H9 (cell line): Measurements from ENCODE around the gene TMEM164. TPM values are rescaled to one million over a fixed set of nuclear protein-coding genes. Genes with fewer than 3 reads are reported as not detected.

Experiments used
- DNase-seq: peaks from one replicate; pipeline ENCODE4 v3.0.0-alpha.2; 2017
- H2AFZ ChIP-seq: one replicate; pipeline ENCODE4 v1.6.1; 2013; ENCODE audit warnings: mild to moderate bottlenecking, low read length, control low read depth, moderate library complexity
- H2AK5ac ChIP-seq: 2 replicates; pipeline ENCODE4 v1.6.1; 2013; ENCODE audit warnings: low read length, control low read depth, mixed read lengths; ENCODE audit not compliant: insufficient read length
- H2BK120ac ChIP-seq: one replicate; pipeline ENCODE4 v1.6.1; 2013; ENCODE audit warnings: low read depth, mild to moderate bottlenecking, low read length, control low read depth, inconsistent platforms; ENCODE audit not compliant: poor library complexity, severe bottlenecking
- H2BK12ac ChIP-seq: 2 replicates; pipeline ENCODE4 v1.6.1; 2013; ENCODE audit warnings: low read length, control low read depth, mixed read lengths, low read depth; ENCODE audit not compliant: insufficient read length
- H2BK15ac ChIP-seq: 2 replicates; pipeline ENCODE4 v1.6.1; 2013; ENCODE audit warnings: low read depth, low read length, control low read depth
- H2BK20ac ChIP-seq: one replicate; pipeline ENCODE4 v1.6.1; 2013; ENCODE audit warnings: low read depth, mild to moderate bottlenecking, low read length, control low read depth, inconsistent platforms; ENCODE audit not compliant: poor library complexity, severe bottlenecking
- H2BK5ac ChIP-seq: 2 replicates; pipeline ENCODE4 v1.6.1; 2013; ENCODE audit warnings: low read length, control low read depth, mixed read lengths; ENCODE audit not compliant: insufficient read length
- H3K14ac ChIP-seq: 2 replicates; pipeline ENCODE4 v1.6.1; 2013; ENCODE audit warnings: low read length, control low read depth; ENCODE audit not compliant: insufficient read depth
- H3K18ac ChIP-seq: 2 replicates; pipeline ENCODE4 v1.6.1; 2013; ENCODE audit warnings: low read depth, mild to moderate bottlenecking, mixed read lengths, low read length, control low read depth; ENCODE audit not compliant: insufficient read length
- H3K23ac ChIP-seq: 2 replicates; pipeline ENCODE4 v1.6.1; 2013; ENCODE audit warnings: low read length, control low read depth, mixed read lengths, low read depth; ENCODE audit not compliant: insufficient read length
- H3K23me2 ChIP-seq: 2 replicates; pipeline ENCODE4 v1.6.1; 2013; ENCODE audit warnings: low read depth, mild to moderate bottlenecking, mixed read lengths, low read length, control low read depth; ENCODE audit not compliant: insufficient read length, poor library complexity, severe bottlenecking
- H3K27ac ChIP-seq: 2 replicates; pipeline ENCODE4 v1.5.1; 2013; ENCODE audit warnings: low read length, control low read depth, mixed read lengths, low read depth; ENCODE audit not compliant: insufficient read length
- H3K27me3 ChIP-seq: 2 replicates; pipeline ENCODE4 v1.6.1; 2013; ENCODE audit warnings: low read length, control low read depth, inconsistent platforms; ENCODE audit not compliant: insufficient read depth
- H3K4ac ChIP-seq: 2 replicates; pipeline ENCODE4 v1.6.1; 2013; ENCODE audit warnings: low read depth, mild to moderate bottlenecking, control low read depth, inconsistent platforms, low read length, moderate library complexity
- H3K4me1 ChIP-seq: 2 replicates; pipeline ENCODE4 v1.6.1; 2013; ENCODE audit warnings: low read length, control low read depth, inconsistent platforms; ENCODE audit not compliant: insufficient read depth
- H3K4me2 ChIP-seq: 2 replicates; pipeline ENCODE4 v1.6.1; 2013; ENCODE audit warnings: low read length, control low read depth, mixed read lengths; ENCODE audit not compliant: insufficient read length, insufficient read depth
- H3K56ac ChIP-seq: 2 replicates; pipeline ENCODE4 v1.6.1; 2013; ENCODE audit warnings: low read depth, mild to moderate bottlenecking, mixed read lengths, low read length, control low read depth; ENCODE audit not compliant: insufficient read length
- H3K79me1 ChIP-seq: 2 replicates; pipeline ENCODE4 v1.6.1; 2013; ENCODE audit warnings: low read depth, mild to moderate bottlenecking, moderate library complexity, low read length, control low read depth, inconsistent platforms; ENCODE audit not compliant: insufficient read depth, poor library complexity, severe bottlenecking
- H3K79me2 ChIP-seq: 2 replicates; pipeline ENCODE4 v1.6.1; 2013; ENCODE audit warnings: low read length, control low read depth, inconsistent platforms; ENCODE audit not compliant: insufficient read depth
- H3K9ac ChIP-seq: 2 replicates; pipeline ENCODE4 v1.6.1; 2013; ENCODE audit warnings: low read length, control low read depth, mixed read lengths; ENCODE audit not compliant: insufficient read length; ENCODE audit errors: extremely low read depth
- H3K9me3 ChIP-seq: one replicate; pipeline ENCODE4 v1.6.1; 2013; ENCODE audit warnings: low read depth, low read length, inconsistent platforms; ENCODE audit not compliant: control insufficient read depth
- H3T11ph ChIP-seq: one replicate; pipeline ENCODE4 v1.6.1; 2013; ENCODE audit warnings: mild to moderate bottlenecking, low read length, control low read depth, inconsistent platforms
- H4K20me1 ChIP-seq: one replicate; pipeline ENCODE4 v1.6.1; 2013; ENCODE audit not compliant: control insufficient read depth, insufficient read length, insufficient read depth
- H4K5ac ChIP-seq: 2 replicates; pipeline ENCODE4 v1.6.1; 2013; ENCODE audit warnings: low read depth, mild to moderate bottlenecking, mixed read lengths, low read length, control low read depth; ENCODE audit not compliant: insufficient read length
- H4K8ac ChIP-seq: replicated peaks from 2 replicates; pipeline ENCODE4 v1.6.1; 2013; ENCODE audit warnings: low read length, control low read depth, mixed read lengths, low read depth; ENCODE audit not compliant: insufficient read length
- H4K91ac ChIP-seq: 2 replicates; pipeline ENCODE4 v1.6.1; 2013; ENCODE audit warnings: low read depth, mild to moderate bottlenecking, moderate library complexity, mixed read lengths, low read length, control low read depth; ENCODE audit not compliant: insufficient read length
- H3K27ac Mint-ChIP-seq, 3 experiments: 2 replicates in 2 of 3; 3 replicates in 1 of 3; pipeline ENCODE4 v1.8.0; 2020 to 2021; ENCODE audit warnings: mixed read lengths in 3 of 3, mild to moderate bottlenecking in 1 of 3, moderate library complexity in 1 of 3
- H3K27me3 Mint-ChIP-seq: 2 replicates; pipeline ENCODE4 v1.8.0; 2021; ENCODE audit warnings: low read depth, mild to moderate bottlenecking, moderate library complexity, mixed read lengths
- H3K36me3 Mint-ChIP-seq, 3 experiments: 2 replicates in 2 of 3; 3 replicates in 1 of 3; pipeline ENCODE4 v1.8.0; 2020 to 2021; ENCODE audit warnings: low read depth in 3 of 3, mixed read lengths in 3 of 3; ENCODE audit not compliant: insufficient read depth in 1 of 3
- H3K4me1 Mint-ChIP-seq, 2 experiments: 2 replicates each; pipeline ENCODE4 v1.8.0; 2020; ENCODE audit warnings: mixed read lengths in 2 of 2
- H3K4me3 Mint-ChIP-seq, 2 experiments: 2 replicates in 1 of 2; 3 replicates in 1 of 2; pipeline ENCODE4 v1.8.0; 2020 to 2021; ENCODE audit warnings: mild to moderate bottlenecking in 2 of 2, mixed read lengths in 2 of 2, moderate library complexity in 1 of 2
- H3K9me3 Mint-ChIP-seq, 2 experiments: 2 replicates in 1 of 2; 3 replicates in 1 of 2; pipeline ENCODE4 v1.8.0; 2020; ENCODE audit warnings: mild to moderate bottlenecking in 2 of 2, mixed read lengths in 2 of 2, moderate library complexity in 1 of 2
- CTCF ChIP-seq: fragments of 200-600 bp; sonication (generic); conservative IDR thresholded peaks from 3 replicates; pipeline ENCODE4 v1.8.0; 2021; ENCODE audit warnings: antibody characterized with exemption, mild to moderate bottlenecking
- WGBS: extraction: QIAGEN DNeasy Blood & Tissue Kit; methylation state at CpG from one replicate; pipeline ENCODE4 v1.1.7; 2013; ENCODE audit warnings: missing lambda C conversion rate, low lambda C conversion rate, mixed read lengths; ENCODE audit not compliant: insufficient read length; ENCODE audit errors: extremely low coverage; 5-methylcytosine and 5-hydroxymethylcytosine counted together
- total RNA-seq: library from RNA; stranded (reverse); gene quantifications from 2 replicates; pipeline ENCODE4 v1.2.1, GENCODE V29; 2021

Gene TMEM164
- total RNA-seq, 1 experiment from 2014 or later = 30.4 TPM

GRCh38 chrX:110212299-110212698 lies 209.4 kb downstream of the TMEM164 start:
- no peaks in the 10 kb centered on the region for H3K9me3 ChIP-seq
- no peak overlapping the region for H3K23ac ChIP-seq
- H4K20me1 ChIP-seq = no peaks in the 10 kb centered on the region
- no peaks in the 10 kb centered on the region for H3K79me2 ChIP-seq
- no peak overlapping the region for H3T11ph ChIP-seq
- no peaks in the 10 kb centered on the region for H3K79me1 ChIP-seq
- no peaks in the 10 kb centered on the region for H3K27me3 Mint-ChIP-seq
- H3K4me2 ChIP-seq = no peak overlapping the region
- H3K4me3 Mint-ChIP-seq = no peak overlapping the region
- no peak overlapping the region for H3K27ac ChIP-seq
- H4K8ac ChIP-seq = no peak overlapping the region
- H2AK5ac ChIP-seq = no peak overlapping the region
- H3K56ac ChIP-seq = no peak overlapping the region
- H3K4me1 Mint-ChIP-seq = peaks cover 8 to 13% of the 10 kb centered on the region in 2 experiments
- no peak overlapping the region for H2BK12ac ChIP-seq
- no peak overlapping the region for H2BK120ac ChIP-seq
- no peaks in the 10 kb centered on the region for H3K9me3 Mint-ChIP-seq
- no peak overlapping the region for H3K27ac Mint-ChIP-seq
- no peak overlapping the region for H2BK5ac ChIP-seq
- H3K23me2 ChIP-seq = no peaks in the 10 kb centered on the region
- H3K14ac ChIP-seq = no peak overlapping the region
- H3K4ac ChIP-seq = no peak overlapping the region
- H3K18ac ChIP-seq = no peak overlapping the region
- no peaks in the 10 kb centered on the region for H3K36me3 Mint-ChIP-seq
- H2BK20ac ChIP-seq = no peak overlapping the region
- no CpG with 5 or more reads among the region's 3 CpGs for WGBS
- H4K91ac ChIP-seq = no peak overlapping the region
- H3K4me1 ChIP-seq = no peaks in the 10 kb centered on the region; the same call in 1 of the 2 replicates
- no peaks in the 10 kb centered on the region for H3K27me3 ChIP-seq
- peak; percentile 60 for TF ChIP-seq CTCF
- H2AFZ ChIP-seq = no peak overlapping the region
- no peak overlapping the region for H4K5ac ChIP-seq
- DNase-seq = no peak
- H2BK15ac ChIP-seq = no peak overlapping the region
- H3K9ac ChIP-seq = no peak overlapping the region
